VCaP (cell line): Measurements from ENCODE around the gene RNU11.
"Not testable (repeated sequence)": the region's sequence is repeated elsewhere in the genome, so short reads cannot be mapped to it uniquely, and the experiment has no call there.

ENCODE experiments used
- H3K27ac ChIP-seq: fragments of 450-650 bp; 2 replicates; pipeline ENCODE4 v1.5.1; 2017
- TF ChIP-seq, protein P1 (sequence below): fragments of 450-650 bp; conservative IDR thresholded peaks from 2 replicates; pipeline ENCODE4 v1.5.1; 2017; ENCODE audit warnings: mild to moderate bottlenecking, moderate library complexity

RNU11 gene

DNA sequence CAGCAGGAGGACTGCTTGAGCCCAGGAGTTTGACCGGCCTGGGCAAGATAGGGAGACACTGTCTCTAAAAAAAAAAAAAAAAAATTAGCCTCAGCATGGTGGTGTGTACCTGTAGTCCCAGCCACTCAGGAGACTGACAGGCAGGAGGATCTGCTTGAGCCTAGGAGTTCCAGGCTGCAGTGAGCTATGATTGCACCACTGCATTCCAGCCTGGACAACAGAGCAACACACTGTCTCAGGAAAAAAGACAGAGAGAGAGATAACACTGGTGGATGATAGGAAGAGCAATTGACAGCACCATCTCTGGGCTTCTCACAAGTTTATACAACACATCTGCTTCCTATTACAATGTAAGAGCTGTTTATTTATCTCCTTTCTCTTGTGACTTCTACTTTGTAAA lies 2.4 kb upstream of the RNU11 start:
- TF ChIP-seq, protein P1, sequence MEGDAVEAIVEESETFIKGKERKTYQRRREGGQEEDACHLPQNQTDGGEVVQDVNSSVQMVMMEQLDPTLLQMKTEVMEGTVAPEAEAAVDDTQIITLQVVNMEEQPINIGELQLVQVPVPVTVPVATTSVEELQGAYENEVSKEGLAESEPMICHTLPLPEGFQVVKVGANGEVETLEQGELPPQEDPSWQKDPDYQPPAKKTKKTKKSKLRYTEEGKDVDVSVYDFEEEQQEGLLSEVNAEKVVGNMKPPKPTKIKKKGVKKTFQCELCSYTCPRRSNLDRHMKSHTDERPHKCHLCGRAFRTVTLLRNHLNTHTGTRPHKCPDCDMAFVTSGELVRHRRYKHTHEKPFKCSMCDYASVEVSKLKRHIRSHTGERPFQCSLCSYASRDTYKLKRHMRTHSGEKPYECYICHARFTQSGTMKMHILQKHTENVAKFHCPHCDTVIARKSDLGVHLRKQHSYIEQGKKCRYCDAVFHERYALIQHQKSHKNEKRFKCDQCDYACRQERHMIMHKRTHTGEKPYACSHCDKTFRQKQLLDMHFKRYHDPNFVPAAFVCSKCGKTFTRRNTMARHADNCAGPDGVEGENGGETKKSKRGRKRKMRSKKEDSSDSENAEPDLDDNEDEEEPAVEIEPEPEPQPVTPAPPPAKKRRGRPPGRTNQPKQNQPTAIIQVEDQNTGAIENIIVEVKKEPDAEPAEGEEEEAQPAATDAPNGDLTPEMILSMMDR = no peak
- no peak overlapping the region for H3K27ac ChIP-seq

DNA sequence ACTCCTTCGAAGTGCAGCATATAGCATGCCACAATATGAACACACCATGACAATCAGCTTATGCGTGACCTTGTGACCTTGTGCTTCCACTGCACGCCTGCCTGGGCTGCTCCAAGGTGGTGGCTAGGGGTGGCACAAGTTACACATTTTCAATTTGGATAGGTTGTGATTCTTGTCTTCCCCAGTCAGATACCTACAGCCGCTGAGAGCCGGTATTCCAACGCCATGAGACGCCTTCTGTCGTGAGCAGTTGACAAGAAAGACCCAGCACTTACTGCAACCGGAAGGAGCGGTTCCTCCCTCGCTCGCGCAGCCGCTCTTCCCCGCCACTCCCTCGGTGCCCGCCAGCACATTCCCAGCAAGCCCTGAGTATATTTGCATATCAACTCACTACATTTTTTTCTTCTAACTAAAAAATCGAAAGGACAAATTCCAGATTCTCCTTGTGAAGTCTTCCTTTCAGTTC lies 359 bp upstream of the RNU11 start:
- TF ChIP-seq, protein P1 = no peak
- H3K27ac ChIP-seq = peak overlapping the region; percentile 97

- H3K27ac ChIP-seq = not testable (repeated sequence)
Observed at GRCh38 chr1:28653063-28653462, 4.7 kb downstream of the RNU11 start.

- not testable (repeated sequence) for H3K27ac ChIP-seq
- TF ChIP-seq, protein P1 = peak; percentile 25
Observed at GRCh38 chr1:28653870-28654269, 5.5 kb downstream of the RNU11 start.

DNA sequence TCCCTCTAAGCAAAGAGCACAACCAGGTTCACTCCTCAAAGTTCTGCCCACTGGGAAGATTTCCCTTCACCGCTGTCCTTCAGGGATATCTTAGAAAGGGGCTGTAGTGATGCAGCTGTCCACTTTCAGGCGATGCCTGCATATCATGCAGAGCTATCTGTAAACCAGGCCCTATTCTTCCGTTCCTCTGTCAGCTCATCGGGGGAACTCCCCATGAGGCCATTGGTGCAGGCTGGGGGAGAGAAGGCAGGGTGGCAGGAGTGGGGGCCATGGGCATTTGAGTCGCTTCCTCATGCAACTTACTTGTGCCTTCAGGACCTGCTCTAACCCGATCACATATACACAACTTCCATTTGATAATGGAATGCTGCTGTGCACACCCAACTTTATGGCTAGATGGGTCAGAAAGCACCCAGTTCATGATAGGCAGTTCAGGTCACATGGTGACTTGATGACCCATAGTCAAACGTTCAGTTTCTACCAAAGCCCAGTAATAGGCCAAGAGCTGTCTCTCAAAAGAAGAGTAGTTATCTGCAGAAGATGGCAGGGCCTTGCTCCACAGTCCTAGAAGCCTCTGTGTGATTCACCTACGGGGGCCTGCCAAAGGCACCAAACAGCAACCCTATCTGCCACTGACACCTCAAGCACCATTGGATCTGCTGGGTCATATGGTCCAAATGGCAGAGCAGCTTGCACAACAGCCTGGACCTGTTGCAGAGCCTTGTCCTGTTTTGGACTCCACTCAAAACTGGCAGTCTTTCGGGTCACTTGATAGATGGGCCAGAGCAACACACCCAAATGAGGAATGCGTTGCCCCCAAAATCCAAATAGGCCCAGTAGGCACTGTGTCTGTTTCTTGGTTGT lies 7.3 kb downstream of the RNU11 start:
- not testable (repeated sequence) for H3K27ac ChIP-seq

DNA sequence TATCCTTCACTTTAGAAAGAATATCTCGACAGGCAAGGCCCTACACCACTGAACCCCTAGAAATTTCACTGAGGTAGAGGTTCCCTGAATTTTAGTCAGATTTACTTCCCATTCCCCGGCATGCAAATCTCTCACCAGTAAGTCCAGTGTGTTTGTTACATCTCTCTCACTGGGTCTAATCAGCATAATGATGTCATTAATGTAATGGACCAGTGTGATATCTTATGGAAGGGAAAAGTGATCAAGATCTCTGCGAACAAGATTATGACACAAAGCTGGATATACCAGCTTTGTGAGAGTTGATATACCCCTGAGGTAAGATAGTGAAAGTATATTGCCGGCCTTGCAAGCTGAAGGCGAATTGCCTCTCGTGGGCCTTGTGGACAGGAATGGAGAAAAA lies 7.9 kb downstream of the RNU11 start:
- no peak overlapping the region for H3K27ac ChIP-seq
- TF ChIP-seq, protein P1 = no peak

DNA sequence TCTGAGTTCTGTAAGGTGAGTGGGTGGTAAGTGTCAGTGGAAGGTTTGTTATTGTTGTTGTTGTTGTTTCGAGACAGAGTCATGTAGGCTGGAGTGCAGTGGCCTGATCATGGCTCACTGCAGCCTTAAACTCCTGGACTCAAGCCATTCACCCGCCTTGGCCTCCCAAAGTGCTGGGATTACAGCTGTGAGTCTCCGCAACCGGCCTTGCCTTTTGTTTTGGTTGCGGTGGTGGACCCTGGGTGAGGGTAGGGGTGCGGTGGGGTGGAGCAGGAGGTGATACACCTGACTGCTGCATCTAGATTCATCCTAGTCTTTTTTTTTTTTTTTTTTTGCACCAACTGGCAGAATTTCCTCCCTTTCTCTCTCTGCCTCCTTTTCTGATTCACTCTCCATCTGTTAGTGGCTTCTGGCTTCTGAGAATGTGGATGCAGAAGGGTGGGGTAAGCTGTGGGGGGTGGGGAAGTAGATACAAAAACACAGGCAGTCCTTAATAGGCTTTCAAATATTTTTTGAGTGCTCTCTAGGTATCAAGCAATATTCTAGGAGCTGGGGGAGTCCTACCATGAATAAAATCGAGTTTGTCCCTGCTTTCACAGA lies 15.6 kb downstream of the RNU11 start:
- H3K27ac ChIP-seq = no peak overlapping the region
- TF ChIP-seq, protein P1 = no peak

DNA sequence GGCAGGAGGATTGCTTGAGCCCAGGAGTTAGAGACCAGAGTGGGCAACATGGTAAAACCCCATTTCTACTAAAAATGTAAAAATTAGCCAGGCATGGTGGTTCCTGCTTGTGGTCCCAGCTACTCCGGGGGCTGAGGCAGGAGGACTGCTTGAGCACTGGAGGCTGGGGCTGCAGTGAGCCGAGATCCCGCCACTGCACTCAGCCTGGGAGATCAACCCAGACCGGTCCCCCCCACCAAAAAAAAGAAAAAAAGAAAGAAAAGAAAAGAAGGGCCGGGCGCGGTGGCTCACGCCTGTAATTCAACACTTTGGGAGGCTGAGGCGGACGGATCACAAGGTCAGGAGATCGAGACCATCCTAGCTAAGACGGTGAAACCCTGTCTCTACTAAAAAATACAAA lies 18.4 kb downstream of the RNU11 start:
- TF ChIP-seq, protein P1 = no peak
- peak overlapping the region; percentile 97 for H3K27ac ChIP-seq
